ENCODE results near the gene POPDC2.

GRCh38 chr3:119609301-119609700 lies 51.1 kb downstream of the POPDC2 start:
- TF ChIP-seq POLR2A (IDR thresholded peaks at IDR 0.05) (no peak), CTCF (IDR thresholded peaks at IDR 0.05) (no peak), EP300 (IDR thresholded peaks at IDR 0.05) (no peak)
